Measurements from ENCODE around the gene CLMP.
"Not testable (repeated sequence)": the region's sequence is repeated elsewhere in the genome, so short reads cannot be mapped to it uniquely, and the experiment has no call there.

The CLMP gene

GRCh38 chr11:123082977-123083376, 112.1 kb downstream of the CLMP start:
- DNase-seq (ENCODE audit: low spot score): no peak

- DNase-seq (ENCODE audit: low spot score): no peak
Measured at GRCh38 chr11:123080015-123080414, 115.0 kb downstream of the CLMP start.

DNA sequence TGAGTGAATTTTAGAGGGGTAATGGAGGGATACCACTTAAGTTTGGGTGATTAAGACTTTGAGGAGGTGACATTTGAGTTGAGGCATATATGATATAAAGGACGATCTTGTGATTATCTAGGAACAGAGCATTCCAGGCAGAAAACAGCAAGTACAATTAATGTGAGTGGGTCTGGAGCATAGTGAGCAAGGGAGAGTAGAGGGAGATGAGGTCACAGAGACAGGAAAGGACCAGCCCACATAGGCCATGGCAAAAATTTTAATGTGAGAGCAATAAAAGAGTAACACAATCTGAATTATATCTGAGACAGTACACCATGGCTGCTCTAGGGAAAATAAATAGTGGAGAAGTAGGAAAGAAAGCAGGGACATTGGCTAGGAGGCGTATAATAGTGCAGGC, 118.6 kb downstream of the CLMP start:
- DNase-seq (ENCODE audit: low spot score): no peak

DNA sequence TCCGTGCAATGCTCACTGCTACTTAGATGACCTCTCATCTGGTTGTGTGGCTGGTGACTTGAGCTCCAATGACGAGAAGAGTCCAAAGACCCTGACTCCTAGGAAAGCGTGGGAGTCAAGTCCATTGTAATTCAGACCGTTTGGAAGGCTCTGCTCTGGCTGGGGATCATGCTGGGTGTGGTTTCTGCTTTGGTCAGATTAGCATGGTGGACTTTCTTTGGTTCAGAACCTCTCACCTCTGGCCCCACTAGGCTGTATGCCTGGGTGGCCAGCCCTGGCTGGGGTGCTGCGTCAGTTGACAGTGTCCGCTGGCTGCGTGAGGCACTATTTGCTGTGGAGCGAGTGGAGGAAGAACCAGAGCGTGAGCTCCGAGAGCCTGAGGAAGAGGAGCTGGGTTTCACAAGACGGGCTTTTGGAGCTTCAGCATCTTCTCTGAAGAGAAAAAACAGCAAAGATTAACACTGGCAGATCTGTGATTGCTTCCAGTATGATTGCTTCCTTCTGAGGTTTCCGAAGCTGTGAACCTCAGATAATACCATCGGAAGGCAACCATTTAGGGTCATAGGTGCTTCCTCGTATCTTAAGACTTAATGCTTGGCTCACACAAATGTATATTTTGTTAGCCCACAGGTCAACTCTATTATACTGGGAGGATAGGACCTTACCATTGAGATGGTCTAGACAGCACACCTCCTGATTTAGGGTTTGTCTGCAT, 121.5 kb downstream of the CLMP start:
- DNase-seq (ENCODE audit: low spot score): no peak

DNA sequence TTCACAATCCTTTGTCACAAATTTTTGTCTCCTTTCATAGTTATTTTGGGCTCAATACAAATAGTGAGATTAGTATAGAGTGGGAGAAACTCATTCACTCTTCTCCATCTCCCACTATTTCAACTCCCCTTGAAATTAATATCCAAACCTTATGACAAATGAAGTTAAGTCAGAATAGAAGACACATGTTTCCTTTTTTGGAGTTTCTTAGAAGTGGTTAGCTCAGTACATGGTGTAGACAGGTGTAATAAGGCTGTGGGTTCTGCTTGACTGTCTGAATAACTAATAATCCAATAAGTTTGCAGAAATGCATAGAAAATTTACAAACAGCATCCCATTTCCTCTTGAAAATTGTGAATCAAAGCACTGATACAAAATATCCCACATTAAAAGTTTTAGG, 122.3 kb downstream of the CLMP start:
- no peak for DNase-seq (ENCODE audit: low spot score)

DNA sequence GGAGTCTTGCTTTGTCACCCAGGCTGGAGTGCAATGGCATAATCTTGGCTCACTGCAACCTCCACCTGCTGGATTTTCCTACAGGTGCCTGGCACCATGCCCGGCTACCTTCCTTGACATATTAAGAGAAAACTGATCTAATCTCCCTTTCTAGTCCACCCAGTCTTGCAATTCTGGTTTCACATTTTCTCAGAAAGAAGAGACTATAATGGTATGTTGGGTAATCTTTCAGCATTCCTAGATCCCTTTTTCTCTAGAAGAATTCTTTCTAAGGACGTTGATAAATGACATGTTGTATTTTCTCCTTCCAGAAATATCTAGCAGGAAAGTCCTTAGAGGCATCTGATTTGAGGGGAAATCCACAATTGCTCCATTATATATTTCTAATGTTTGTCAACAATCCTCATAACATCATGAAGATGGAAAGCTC, 122.7 kb downstream of the CLMP start:
- no peak for DNase-seq (ENCODE audit: low spot score)

DNA sequence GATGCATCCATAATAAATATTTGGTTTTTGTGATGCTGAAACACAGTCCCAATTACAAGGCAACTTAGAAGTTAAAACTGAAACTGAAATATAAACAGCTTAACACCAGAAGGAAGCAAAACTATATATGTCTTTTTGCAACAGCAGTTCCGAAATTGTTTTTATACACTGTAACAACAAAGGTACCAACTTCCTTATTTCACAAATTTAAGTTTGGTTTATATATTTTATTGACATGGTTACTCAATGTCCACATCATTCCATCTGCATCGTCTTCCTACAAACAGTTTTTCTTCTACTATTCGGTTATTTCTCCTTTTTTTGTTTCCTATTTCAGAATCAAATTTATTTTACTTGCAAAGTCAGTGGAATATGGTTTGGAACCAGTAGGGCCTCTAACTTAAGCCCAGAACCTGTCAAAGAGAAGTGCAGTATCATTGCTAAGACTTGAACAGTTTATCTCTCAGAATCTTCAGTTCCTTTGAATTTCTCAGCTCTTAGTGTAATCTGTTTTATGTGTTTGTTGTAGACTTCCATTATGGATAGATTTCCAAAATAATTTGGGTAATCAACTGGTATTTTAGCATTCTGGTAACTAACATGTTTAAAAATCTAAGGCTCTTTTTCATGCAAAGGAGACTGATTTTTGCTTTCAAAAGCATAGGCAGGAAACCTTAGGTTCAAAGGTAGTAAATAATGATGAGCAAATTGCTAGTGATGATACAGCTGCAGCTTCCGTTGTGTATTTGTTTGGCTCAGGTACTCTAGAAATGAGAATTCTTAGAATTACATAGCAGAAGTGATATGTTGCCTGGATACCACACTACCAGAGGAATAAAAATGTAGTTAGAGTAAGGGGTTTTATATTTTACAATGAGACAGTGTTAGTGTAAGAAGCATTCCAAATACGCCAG, 124.9 kb downstream of the CLMP start:
- DNase-seq (ENCODE audit: low spot score): no peak

- DNase-seq (ENCODE audit: low spot score): no peak
Measured at GRCh38 chr11:123065621-123066020, 129.4 kb downstream of the CLMP start.

- no peak for DNase-seq (ENCODE audit: low spot score)
Measured at GRCh38 chr11:123063826-123064657, 131.0 kb downstream of the CLMP start.

DNA sequence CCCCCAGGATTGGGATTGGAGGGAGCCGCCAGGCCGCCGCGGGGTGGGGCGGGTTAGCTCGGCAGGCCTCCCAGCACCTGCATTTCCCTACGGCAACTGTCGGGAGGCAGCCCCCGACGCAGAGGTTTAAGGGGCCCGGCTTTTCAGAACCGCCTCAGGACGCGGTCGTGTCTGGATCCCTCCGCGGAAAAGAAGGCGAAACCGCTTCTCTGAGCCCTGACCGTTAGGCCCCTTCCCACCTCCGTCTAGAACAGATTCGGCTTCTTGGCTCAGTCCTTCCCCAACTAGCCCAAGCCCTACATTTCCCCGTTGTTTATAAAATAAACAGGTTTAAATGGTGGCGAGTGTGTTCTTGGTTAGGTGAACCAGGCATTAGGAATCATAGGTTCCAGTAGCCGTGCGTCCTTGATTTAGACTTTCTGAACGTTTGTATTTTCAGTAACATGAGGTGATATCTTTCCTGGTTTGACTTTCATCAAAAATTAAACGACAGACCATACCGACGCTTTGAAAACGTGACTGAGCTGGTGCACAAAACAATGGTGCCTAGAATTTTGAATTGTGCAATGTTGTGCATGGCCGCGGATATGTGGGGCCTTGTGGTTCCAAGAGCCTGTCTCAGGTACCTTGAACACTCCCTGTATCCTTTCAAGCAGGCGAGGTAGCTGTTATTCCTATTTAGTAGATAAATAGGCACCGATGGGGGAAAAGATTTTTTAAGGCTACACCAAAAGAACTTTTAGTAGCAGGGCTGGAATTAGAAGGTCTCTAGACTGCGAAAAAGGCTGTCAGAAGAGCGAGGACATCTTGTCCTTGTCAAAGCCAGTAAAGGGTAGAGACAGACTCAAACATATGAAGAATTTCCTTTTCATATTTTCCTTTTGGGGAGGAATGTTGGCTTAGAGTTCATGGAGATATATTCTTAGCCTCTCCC, 131.9 kb downstream of the CLMP start:
- peak; percentile 56 for DNase-seq (ENCODE audit: low spot score)

DNA sequence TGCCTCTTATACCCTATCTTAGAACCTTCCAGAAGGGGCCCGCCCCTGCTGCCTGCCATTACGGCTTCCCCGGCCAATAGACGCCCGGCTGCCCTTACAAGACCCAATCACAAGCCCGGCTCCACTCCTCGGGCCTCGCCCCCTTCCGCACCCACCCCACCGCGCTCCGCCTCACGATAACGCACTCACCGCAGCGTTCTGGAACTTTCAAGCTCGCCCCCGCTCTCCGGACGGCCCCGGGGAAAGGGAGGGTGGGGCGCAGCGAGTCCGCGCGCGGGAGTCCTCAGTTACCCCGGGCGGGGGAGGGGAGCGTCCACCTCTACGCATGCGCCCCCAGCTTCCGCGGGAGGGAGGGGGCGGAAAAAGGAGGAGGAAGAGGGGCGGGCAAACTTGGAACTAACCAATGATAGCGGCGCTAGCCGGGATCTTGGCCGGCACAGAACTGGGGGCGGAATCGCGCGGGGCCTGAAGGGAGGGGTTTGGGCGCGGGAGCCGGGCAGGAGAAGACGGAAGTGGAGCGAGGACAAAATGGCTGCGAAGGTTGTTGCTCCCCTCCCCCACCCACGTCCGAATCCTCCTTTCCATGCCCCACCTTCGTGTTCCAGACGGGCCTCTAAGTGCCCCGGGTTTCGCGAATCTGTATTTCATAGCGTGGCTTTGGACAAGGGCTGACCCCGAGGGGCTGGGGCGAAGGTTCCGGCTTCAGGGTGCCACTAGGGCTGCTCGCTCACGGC, 132.7 kb downstream of the CLMP start:
- DNase-seq (ENCODE audit: low spot score): peak; percentile 96

GRCh38 chr11:123061403-123062157, 133.5 kb downstream of the CLMP start, which contains the start of gene HSPA8:
Gene HSPA8 (minus strand): TSS chr11:123062136. CDS start chr11:123061324, 812 bp downstream.
- DNase-seq (ENCODE audit: low spot score): peak; percentile 54

DNA sequence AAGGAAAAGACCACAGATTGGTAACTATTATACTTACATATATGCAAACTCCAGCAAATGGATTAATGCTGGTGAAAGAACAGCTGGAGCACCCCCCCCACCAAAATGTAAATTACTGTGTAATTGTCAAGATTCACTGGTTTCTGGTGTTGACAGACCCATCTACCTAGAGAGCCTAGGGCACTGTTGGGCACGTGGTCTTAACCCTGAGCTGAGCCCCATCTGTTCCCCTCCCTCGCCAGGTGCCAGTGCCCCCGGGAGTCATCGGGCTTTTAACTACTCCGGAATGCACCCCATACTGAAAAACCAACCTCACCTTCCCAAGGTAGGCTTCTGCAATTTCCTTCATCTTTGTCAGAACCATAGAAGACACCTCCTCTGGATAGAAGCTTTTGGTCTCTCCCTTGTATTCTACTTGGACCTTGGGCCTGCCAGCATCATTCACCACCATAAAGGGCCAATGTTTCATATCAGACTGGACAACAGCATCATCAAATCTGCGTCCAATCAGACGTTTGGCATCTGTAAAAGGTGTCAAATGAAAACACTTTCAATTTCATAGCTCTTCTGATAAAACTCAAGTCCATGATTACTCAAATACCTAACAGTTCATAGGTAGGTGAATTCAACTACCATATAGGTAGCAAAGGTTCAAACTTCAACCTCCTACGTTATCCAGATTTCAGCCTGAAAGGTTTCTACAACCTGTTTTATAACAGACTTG, 134.6 kb downstream of the CLMP start:
- no peak for DNase-seq (ENCODE audit: low spot score)

DNA sequence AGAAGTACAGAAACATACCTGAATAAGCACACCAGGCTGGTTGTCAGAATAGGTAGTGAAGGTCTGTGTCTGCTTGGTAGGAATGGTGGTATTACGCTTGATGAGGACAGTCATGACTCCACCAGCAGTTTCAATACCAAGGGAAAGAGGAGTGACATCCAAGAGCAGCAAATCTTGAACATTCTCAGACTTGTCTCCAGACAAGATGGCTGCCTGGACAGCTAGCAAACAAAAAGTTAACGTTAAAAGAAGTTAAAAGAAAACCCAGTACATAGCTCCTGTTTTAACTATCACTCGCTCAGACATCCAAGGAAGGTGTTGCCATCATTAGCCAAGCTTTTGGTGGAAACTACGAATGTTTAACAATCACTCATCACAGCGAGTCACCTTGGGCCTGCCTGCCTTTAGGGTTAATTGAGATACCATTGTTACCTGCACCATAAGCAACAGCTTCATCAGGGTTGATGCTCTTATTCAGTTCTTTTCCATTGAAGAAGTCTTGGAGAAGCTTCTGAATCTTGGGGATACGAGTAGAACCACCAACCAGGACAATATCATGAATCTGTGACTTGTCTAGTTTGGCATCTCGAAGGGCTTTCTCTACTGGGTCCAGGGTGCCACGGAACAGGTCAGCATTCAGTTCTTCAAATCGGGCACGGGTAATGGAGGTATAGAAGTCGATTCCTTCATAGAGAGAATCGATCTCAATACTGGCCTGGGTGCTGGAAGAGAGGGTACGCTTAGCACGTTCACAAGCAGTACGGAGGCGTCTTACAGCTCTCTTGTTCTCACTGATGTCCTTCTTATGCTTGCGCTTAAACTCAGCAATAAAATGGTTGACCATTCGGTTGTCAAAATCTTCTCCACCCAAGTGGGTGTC, 135.8 kb downstream of the CLMP start:
- DNase-seq (ENCODE audit: low spot score): not testable (repeated sequence)

DNA sequence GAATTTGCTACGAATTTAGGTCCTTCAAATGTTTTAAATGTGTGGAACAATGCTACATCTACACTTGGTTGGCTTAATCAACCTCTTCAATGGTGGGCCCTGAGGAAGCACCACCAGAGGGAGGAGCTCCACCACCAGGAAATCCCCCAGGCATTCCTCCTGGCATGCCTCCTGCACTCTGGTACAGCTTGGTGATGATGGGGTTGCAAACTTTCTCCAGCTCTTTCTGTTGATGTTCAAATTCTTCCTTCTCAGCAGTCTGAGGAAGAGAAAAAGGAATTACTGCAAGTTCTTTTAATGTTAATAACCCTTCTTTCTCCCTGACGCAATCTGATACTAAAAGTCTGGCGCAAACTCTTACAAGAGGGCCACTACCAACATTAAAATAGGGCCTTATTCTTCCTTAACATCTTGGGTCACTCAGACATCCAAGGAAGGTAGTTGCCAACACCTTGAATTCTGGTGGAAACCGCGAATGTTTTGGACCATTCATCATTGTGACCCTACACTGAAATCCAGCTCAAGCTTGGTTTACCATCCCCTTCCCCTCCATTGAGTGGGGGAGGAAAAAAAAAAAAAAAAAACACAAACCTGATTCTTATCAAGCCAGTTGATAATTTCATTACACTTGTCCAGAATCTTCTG, 137.3 kb downstream of the CLMP start:
- DNase-seq (ENCODE audit: low spot score): no peak

DNA sequence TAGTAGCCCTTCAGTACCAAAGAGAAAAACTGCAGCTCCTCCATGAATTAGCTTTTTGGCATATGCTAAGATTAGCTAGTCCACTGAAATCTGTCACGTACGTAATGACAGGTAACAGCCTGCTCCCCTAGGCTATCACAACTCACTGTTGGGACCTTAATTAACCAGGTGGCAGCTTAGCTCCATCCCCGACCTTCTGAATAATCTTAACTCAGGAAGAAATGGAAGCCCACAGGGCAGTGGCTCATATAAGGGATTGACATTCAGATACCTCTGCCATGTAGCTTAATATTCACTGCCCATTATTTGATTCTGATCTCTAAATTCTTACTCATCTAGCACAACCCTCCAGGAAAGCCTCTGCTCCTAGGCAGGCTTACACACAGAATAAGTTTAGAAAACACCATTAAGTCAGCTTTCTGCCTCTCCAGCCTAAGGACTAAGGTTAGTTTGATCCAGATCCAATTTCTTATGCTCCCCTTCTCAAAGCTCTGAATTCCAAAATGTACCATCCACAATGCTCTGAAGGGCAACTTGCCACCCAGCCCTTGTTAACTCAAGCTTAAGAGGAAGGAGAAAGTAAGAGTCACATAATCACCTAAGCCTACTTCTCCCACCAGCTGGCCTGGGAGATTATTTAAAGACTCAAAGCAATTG, 138.1 kb downstream of the CLMP start:
- no peak for DNase-seq (ENCODE audit: low spot score)
